Activated T-cell treated with anti-CD3 and anti-CD28 coated beads, Interleukin-2, amount 50 U/mL, for 72 hours (primary cell): ENCODE measurements around the gene ULK1. TPM values are rescaled to one million over a fixed set of nuclear protein-coding genes. Genes with fewer than 3 reads are reported as not detected.

Experiments used
- ATAC-seq, 2 donors: fragments of 150-1000 bp; cut with Tn5 transposase; replicated peaks in 1 of 2; 2 replicates each; pipeline ENCODE4 v1.10.0; 2021; ENCODE audit warnings: moderate library complexity in 2 of 2, mild to moderate bottlenecking in 1 of 2
- DNase-seq, 2 donors: peaks; one replicate each; pipeline ENCODE4 v3.0.0; 2021 to 2022; ENCODE audit warnings: mixed read lengths in 1 of 2
- H3K27ac Mint-ChIP-seq: one replicate; pipeline ENCODE4 v1.8.0; 2022; ENCODE audit warnings: mild to moderate bottlenecking, moderate library complexity, mixed read lengths
- H3K27me3 Mint-ChIP-seq: one replicate; pipeline ENCODE4 v1.8.0; 2022; ENCODE audit warnings: low read depth, mixed read lengths
- H3K36me3 Mint-ChIP-seq, 2 donors: one replicate each; pipeline ENCODE4 v1.8.0; 2022; ENCODE audit warnings: mixed read lengths in 2 of 2, mild to moderate bottlenecking in 1 of 2; ENCODE audit not compliant: insufficient read depth in 2 of 2
- H3K4me1 Mint-ChIP-seq: one replicate; pipeline ENCODE4 v1.8.0; 2022; ENCODE audit warnings: low read depth, mixed read lengths
- H3K4me3 Mint-ChIP-seq, 2 donors: one replicate each; pipeline ENCODE4 v1.8.0; 2022; ENCODE audit warnings: mild to moderate bottlenecking in 2 of 2, mixed read lengths in 2 of 2, moderate library complexity in 2 of 2
- H3K9me3 Mint-ChIP-seq, 2 donors: one replicate each; pipeline ENCODE4 v1.8.0; 2022; ENCODE audit warnings: mixed read lengths in 2 of 2
- total RNA-seq, 2 donors: library from RNA; stranded (reverse); gene quantifications; one replicate each; pipeline ENCODE4 v1.2.3, GENCODE V29; 2022

The ULK1 gene
- total RNA-seq, 2 donors from 2014 or later: 29.8 to 31.2 TPM

DNA sequence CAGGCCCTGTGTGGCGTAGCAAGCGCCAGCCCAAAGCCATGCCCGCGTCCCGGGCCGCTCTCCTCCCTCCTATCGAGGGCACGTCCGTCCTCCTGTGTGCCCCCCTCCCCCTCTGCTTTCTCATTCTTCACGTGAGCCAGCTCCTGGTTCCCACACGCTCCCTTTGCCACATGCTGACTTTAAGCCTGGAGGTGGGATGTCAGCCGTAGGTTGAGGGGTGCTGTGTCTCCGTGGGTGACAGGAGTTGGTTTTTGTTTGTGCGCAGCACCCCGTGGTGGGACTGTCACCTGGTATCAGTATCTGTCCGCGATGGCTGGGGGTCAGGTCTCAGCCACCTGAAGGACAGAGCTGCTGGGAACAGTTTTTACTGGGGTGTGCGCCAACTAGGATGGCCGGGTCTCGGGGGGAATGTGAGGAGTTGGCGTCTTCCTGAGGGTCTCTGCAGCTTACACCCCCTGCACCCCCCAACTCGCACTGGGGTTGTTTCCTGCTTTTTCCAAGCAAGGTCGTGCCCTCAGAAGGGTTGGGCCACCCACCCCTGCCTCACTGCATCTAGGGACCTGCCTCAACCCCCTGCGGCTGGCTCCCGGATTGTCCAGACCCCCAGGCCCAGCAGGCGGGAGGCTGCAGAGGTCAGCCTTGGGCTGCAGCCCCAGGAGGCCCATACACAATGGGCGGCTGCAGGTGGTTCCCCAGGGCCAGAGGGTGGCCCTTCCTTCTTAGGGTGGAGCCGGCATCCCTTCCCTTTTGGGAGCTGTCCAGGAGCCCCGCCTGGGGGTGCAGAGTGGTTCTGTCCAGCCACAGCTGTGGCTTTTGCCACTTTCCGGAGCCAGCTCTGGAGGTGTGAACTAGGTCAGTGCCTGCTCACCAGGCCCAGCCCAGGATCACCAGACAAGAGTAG is 7.3 kb downstream of the ULK1 start:
- H3K27me3 Mint-ChIP-seq: no peaks in the 10 kb centered on the region
- H3K4me1 Mint-ChIP-seq: peaks cover 16% of the 10 kb centered on the region
- H3K9me3 Mint-ChIP-seq: no peaks in the 10 kb centered on the region
- no peak for DNase-seq
- no peak for ATAC-seq
- H3K27ac Mint-ChIP-seq: no peak overlapping the region
- no peak overlapping the region for H3K4me3 Mint-ChIP-seq
- no peaks in the 10 kb centered on the region for H3K36me3 Mint-ChIP-seq

GRCh38 chr12:131902332-131903241 is 8.2 kb downstream of the ULK1 start:
- Mint-ChIP-seq H3K9me3 (no peaks in the 10 kb centered on the region), H3K27me3 (no peaks in the 10 kb centered on the region), H3K4me1 (peaks cover 7% of the 10 kb centered on the region), H3K4me3 (no peak overlapping the region), H3K36me3 (no peaks in the 10 kb centered on the region), H3K27ac (no peak overlapping the region)
- DNase-seq: no peak
- ATAC-seq: no peak

DNA sequence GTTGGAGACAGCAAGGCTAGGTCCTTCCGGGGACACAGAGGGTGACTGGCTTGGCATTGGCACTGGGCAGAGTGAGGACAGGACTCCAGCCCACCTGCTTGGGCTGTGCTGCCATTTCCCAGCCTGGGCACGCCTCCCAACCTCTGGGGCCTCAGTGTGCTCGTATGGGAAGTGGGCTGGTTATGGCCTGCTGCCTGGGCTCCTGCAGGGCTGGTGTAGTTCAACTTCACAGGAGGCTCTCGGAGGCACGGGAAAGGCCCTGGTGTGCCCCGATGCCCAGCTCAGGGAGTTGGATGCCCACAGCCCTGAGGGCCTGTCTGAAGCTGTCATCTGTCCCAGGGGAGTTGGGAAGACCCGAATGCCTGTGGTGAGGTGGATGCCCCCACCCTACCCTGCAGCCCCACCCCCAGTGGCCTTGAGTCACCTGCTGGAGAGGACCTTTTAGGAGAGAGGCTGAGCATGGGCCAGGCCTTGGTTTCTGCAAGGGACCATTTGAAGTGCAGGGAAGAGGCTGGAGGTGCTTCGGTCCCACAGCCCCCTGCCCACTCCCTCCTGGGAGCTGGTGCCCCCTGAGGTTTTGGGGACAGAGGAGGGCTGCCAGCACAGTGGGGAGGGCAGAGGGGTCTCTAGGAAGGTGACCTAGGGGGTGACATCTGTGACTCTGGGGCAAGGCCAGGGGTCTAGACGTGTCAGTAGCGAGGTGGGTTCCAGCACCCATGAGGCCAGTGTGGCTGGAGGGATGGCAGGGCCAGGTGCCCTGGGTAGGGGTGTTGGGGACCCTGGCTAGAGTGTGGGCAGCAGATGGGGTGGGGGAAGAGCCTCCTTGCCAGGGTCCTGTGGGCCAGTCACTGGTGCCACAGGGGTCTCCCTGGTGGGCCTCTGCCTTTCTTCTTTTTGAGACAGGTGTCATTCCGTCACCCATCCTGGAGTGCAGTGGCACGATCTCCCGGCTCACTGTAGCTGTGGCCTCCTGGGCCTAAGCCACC is 9.1 kb downstream of the ULK1 start:
- no peaks in the 10 kb centered on the region for H3K36me3 Mint-ChIP-seq
- H3K4me3 Mint-ChIP-seq: no peak overlapping the region
- H3K27me3 Mint-ChIP-seq: no peaks in the 10 kb centered on the region
- H3K27ac Mint-ChIP-seq: no peak overlapping the region
- DNase-seq (no peak), ATAC-seq (peak in 1 of 2 donors; percentile 7)
- H3K4me1 Mint-ChIP-seq: peaks cover 4% of the 10 kb centered on the region
- no peaks in the 10 kb centered on the region for H3K9me3 Mint-ChIP-seq

DNA sequence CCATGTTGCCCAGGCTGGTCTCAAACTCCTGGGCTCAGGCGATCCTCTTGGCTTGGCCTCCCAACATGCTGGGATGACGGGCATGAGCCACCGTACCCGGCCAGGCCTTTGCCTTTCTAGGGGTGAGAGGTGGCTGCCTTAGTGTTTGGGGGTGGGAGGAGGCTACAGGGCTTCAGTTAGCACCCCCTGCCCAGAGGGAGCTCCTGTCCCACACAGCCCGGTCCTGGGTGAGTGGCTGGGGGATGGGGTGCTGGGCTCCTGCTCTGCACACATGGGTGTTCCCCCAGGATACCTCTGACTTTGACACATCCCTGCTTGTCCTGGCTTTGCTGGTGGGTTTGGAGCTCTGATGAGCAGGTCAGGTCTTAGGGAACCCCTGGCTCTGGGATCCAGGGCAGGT is 9.9 kb downstream of the ULK1 start:
- no peak overlapping the region for H3K4me3 Mint-ChIP-seq
- no peak overlapping the region for H3K27ac Mint-ChIP-seq
- no peaks in the 10 kb centered on the region for H3K9me3 Mint-ChIP-seq
- no peak for DNase-seq
- H3K4me1 Mint-ChIP-seq: peaks cover 4% of the 10 kb centered on the region
- no peak for ATAC-seq
- H3K36me3 Mint-ChIP-seq: no peaks in the 10 kb centered on the region
- H3K27me3 Mint-ChIP-seq: no peaks in the 10 kb centered on the region

GRCh38 chr12:131905081-131905629 is 10.7 kb downstream of the ULK1 start:
- Mint-ChIP-seq H3K9me3 (no peaks in the 10 kb centered on the region), H3K4me3 (no peak overlapping the region), H3K36me3 (no peaks in the 10 kb centered on the region), H3K27ac (no peak overlapping the region), H3K4me1 (peaks cover 4% of the 10 kb centered on the region), H3K27me3 (no peaks in the 10 kb centered on the region)
- no peak for ATAC-seq
- no peak for DNase-seq

DNA sequence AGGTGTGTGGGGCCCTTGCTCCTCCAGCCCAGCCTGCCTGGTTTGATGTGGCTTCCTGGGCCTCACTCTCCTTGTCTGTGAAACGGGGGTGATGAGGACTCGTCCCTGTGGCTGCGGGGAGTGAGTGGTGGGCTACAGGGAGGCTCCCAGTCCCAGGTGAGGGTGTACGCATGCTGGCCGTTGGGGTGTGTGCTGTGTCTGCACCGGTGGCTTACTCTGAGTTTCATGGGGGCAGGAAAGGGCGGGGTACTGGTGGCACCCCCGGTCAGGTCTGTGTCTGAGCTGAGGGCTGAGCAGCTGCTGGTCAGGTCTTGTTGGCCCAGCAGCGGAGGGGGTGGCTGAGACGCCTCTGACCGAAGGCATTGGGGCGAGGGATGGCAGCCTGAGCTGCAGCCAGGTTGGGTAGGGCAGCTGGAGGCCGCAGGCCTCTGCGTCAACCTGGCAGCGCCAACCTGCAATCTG is 11.2 kb downstream of the ULK1 start:
- Mint-ChIP-seq H3K4me3 (no peak overlapping the region), H3K4me1 (peaks cover 4% of the 10 kb centered on the region), H3K27ac (no peak overlapping the region), H3K9me3 (no peaks in the 10 kb centered on the region), H3K27me3 (no peaks in the 10 kb centered on the region), H3K36me3 (no peaks in the 10 kb centered on the region)
- ATAC-seq (no peak), DNase-seq (no peak)

GRCh38 chr12:131907379-131908091 is 13.1 kb downstream of the ULK1 start:
- Mint-ChIP-seq H3K9me3 (no peaks in the 10 kb centered on the region), H3K27ac (no peak overlapping the region), H3K27me3 (no peaks in the 10 kb centered on the region), H3K36me3 (no peaks in the 10 kb centered on the region), H3K4me3 (no peak overlapping the region), H3K4me1 (peaks cover 4% of the 10 kb centered on the region)
- DNase-seq (no peak), ATAC-seq (no peak)

DNA sequence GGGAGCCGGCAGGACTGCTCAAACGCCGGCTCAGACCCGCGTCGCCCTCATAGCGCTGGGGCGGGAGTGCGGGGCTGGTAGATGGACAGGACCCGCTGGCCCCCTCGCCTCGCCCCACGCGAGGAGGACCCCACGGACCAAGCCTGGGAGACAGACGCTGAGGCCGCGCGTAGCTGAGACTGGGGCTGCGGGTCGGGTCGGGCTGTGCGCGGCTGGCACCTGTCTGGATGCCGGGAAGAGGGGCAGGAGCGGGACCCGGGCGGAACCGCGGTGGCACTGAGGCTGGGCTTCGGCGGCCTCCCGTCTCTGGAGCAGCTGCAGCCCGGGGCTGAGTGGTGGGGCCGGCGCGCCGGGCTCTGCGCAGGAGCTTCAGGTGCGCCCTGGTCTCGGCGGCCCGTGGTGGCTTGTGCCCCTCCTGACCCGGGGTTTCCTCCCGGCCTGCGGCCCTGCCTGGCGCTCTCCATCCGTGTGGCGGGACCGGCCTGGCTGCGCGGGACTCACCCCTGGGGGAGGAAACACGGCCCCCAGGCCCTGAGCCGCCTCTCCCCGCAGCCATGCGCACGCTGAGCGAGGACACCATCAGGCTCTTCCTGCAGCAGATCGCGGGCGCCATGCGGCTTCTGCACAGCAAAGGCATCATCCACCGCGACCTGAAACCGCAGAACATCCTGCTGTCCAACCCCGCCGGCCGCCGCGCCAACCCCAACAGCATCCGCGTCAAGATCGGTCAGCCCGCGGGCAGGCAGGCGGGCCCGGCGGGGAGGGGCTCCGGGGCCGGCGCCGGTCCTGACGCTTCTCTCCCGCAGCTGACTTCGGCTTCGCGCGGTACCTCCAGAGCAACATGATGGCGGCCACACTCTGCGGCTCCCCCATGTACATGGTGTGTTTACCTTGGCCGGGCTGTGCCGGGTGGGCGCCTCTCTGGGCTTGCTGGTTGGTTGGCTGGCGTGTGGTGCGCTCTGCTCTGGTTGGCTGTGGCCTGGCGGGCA is 14.0 kb downstream of the ULK1 start:
- peaks cover 4% of the 10 kb centered on the region for H3K4me1 Mint-ChIP-seq
- no peaks in the 10 kb centered on the region for H3K9me3 Mint-ChIP-seq
- DNase-seq (no peak), ATAC-seq (no peak)
- H3K27me3 Mint-ChIP-seq: no peaks in the 10 kb centered on the region
- H3K27ac Mint-ChIP-seq: no peak overlapping the region
- H3K36me3 Mint-ChIP-seq: no peaks in the 10 kb centered on the region
- H3K4me3 Mint-ChIP-seq: no peak overlapping the region

DNA sequence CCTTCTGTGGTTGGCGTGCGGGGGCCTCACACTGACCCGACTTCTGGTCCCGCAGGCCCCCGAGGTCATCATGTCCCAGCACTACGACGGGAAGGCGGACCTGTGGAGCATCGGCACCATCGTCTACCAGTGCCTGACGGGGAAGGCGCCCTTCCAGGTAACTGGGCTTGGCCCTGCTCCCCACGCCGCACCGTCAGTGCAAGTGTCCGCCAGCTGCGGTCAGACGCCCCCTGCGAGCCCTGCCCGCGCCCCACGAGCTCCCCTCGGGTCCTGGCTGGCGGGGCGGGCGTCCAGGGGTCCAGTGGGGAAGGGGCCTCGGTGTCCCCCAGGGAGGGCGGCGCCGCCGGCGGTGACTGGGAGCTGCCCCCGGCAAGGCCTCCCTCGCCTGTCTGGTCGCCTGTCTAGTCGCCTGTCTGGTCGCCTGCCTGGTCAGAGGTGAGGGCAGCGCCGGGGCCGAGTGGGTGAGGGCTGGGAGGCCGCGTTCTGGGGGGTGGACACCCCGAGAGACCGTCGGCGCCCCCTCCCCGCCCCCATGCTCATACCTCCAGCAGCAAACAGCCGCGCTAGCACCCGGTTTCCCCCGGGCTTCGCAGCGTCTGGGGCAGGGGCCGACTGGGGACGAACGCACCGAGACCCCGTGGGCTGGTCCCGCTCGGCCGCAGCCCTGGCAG is 14.8 kb downstream of the ULK1 start:
- no peaks in the 10 kb centered on the region for H3K27me3 Mint-ChIP-seq
- DNase-seq (no peak), ATAC-seq (no peak)
- H3K4me1 Mint-ChIP-seq: peaks cover 4% of the 10 kb centered on the region
- H3K4me3 Mint-ChIP-seq: no peak overlapping the region
- H3K36me3 Mint-ChIP-seq: no peaks in the 10 kb centered on the region
- H3K27ac Mint-ChIP-seq: no peak overlapping the region
- no peaks in the 10 kb centered on the region for H3K9me3 Mint-ChIP-seq

- Mint-ChIP-seq H3K27me3 (no peaks in the 10 kb centered on the region), H3K4me1 (no peaks in the 10 kb centered on the region), H3K27ac (no peak overlapping the region), H3K9me3 (no peaks in the 10 kb centered on the region), H3K36me3 (no peaks in the 10 kb centered on the region), H3K4me3 (no peak overlapping the region)
- no peak for DNase-seq
- no peak for ATAC-seq
Measured at GRCh38 chr12:131909752-131910219, 15.4 kb downstream of the ULK1 start.
